Stimulated activated CD4-positive, alpha-beta T cell treated with anti-CD3 and anti-CD28 coated beads, Interleukin-12 subunit alpha, Interleukin-12 subunit beta, amount 100 ng/mL, for 4 hours (primary cell): ENCODE results near the gene ABI3BP.

ENCODE experiments used
- DNase-seq: peaks from one replicate; pipeline ENCODE4 v3.0.0-alpha.2; 2020

Gene ABI3BP

GRCh38 chr3:100880845-100881244, 112.4 kb downstream of the ABI3BP start:
- DNase-seq: no peak

GRCh38 chr3:100880072-100880471, 113.1 kb downstream of the ABI3BP start:
- DNase-seq: no peak

- DNase-seq: no peak
Measured at GRCh38 chr3:100879195-100879810, 113.9 kb downstream of the ABI3BP start.

- no peak for DNase-seq
Measured at GRCh38 chr3:100877286-100877685, 115.9 kb downstream of the ABI3BP start.

- no peak for DNase-seq
Measured at GRCh38 chr3:100875239-100875638, 118.0 kb downstream of the ABI3BP start.

GRCh38 chr3:100873611-100874010, 119.6 kb downstream of the ABI3BP start:
- DNase-seq: no peak

GRCh38 chr3:100871306-100871705, 121.9 kb downstream of the ABI3BP start:
- DNase-seq: no peak

GRCh38 chr3:100869787-100870186, 123.4 kb downstream of the ABI3BP start:
- no peak for DNase-seq

- DNase-seq: no peak
Measured at GRCh38 chr3:100868894-100869293, 124.3 kb downstream of the ABI3BP start.

- no peak for DNase-seq
Measured at GRCh38 chr3:100868096-100868495, 125.1 kb downstream of the ABI3BP start.

GRCh38 chr3:100865442-100865841, 127.8 kb downstream of the ABI3BP start:
- no peak for DNase-seq

GRCh38 chr3:100864471-100865250, 128.6 kb downstream of the ABI3BP start:
- no peak for DNase-seq

- no peak for DNase-seq
Measured at GRCh38 chr3:100857863-100858262, 135.4 kb downstream of the ABI3BP start.

GRCh38 chr3:100856821-100857220, 136.4 kb downstream of the ABI3BP start:
- no peak for DNase-seq

- DNase-seq: no peak
Measured at GRCh38 chr3:100852840-100853239, 140.4 kb downstream of the ABI3BP start.

- no peak for DNase-seq
Measured at GRCh38 chr3:100850701-100851100, 142.5 kb downstream of the ABI3BP start.

GRCh38 chr3:100850156-100850555, 143.1 kb downstream of the ABI3BP start:
- no peak for DNase-seq

GRCh38 chr3:100844063-100844936, 148.9 kb downstream of the ABI3BP start:
- DNase-seq: no peak

- DNase-seq: no peak
Measured at GRCh38 chr3:100838157-100838556, 155.1 kb downstream of the ABI3BP start.

GRCh38 chr3:100836661-100837060, 156.6 kb downstream of the ABI3BP start:
- DNase-seq: no peak

- DNase-seq: no peak
Measured at GRCh38 chr3:100834332-100834731, 158.9 kb downstream of the ABI3BP start.

- DNase-seq: no peak
Measured at GRCh38 chr3:100833483-100833882, 159.7 kb downstream of the ABI3BP start.

GRCh38 chr3:100831629-100832028, 161.6 kb downstream of the ABI3BP start:
- no peak for DNase-seq

GRCh38 chr3:100830931-100831330, 162.3 kb downstream of the ABI3BP start:
- DNase-seq: no peak
